GM18498 (cell line): Measurements from ENCODE around the gene NTN3.

ENCODE experiments used
- ATAC-seq: cut with Tn5 transposase; IDR thresholded peaks from one replicate; pipeline ENCODE4 v1.9.1; 2021; ENCODE audit warnings: mild to moderate bottlenecking, moderate library complexity; ENCODE audit not compliant: unreplicated experiment

Gene NTN3

DNA sequence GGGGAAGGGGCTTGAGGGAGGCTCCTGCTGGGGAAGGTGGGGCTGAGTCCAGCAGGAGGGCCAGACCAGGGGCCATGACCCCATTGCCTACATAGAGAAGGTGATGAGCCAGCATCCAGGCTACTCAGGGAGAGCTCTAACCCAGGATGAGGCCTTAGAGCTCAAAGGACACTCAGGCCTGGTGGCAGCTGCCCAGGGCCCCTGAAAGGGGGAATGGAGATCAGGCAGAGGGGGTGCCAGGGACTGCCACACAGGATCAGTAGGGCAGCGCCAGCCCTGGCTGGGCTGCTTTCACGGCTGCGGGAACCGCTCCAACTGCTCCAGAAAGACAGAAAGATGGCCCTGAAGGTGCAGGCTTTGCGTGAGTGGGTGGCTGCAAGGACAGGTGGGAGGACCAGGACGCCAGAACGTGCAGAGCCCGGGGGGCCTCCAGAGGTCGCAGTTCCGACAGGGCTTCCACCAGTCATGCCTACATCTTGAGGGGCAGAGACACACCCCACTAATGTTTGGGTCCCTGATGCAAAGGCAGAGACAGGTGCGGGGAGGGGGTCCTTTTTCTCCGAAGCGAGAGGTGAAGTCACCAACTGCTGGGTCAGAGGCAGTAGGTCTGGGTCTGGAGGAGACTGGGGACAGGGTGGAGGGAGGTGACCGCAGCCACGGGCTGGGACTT, 41.8 kb downstream of the NTN3 start:
- no peak for ATAC-seq

DNA sequence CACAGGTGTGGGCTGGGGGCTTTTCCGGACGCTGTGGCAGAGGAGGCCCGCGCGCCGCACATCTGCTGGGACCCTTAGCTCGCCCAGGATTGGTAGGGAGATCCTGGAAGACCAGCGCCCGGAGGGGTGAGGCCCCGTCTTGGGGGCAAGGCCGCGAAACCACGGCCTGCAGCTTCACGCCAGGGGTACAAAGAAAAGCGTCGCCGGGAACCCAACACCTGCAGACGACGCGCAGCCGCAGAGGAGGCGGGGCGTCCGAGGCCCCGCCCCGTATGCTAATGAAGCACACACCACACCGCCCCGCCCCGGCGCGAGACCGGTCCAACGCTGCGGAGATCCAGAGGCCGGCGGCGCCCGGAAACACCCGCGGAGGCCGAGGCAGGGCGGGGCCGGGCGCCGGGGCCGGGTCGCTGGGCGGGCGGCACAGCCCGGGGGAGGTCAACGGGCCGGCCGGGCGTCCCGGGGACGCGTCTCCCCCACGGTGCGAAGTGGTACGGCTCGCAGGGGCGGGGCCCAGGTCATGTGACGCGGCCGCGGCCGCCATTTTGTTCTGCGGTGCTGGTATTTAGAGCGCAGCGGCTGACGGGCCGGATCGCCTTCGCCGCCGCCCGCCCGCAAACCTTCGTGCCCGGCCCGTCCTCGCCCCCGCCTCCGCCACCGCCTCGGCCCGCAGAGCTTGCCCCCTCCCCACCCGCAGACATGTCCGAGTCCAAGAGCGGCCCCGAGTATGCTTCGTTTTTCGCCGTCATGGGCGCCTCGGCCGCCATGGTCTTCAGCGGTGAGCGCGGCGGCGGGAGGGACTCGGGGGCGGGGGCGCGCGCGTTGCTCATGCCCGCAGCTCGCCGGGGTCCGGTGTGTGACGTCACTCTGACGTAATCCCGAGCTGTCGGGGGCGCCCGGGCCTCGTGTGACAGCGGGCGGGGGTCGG, 42.6 kb downstream of the NTN3 start, which contains the start of gene ATP6V0C:
ATP6V0C (plus strand) TSS at position 548 of the 928 bp plus-strand sequence; CDS start at position 700, 152 bp downstream.
- ATAC-seq: peak; percentile 75

DNA sequence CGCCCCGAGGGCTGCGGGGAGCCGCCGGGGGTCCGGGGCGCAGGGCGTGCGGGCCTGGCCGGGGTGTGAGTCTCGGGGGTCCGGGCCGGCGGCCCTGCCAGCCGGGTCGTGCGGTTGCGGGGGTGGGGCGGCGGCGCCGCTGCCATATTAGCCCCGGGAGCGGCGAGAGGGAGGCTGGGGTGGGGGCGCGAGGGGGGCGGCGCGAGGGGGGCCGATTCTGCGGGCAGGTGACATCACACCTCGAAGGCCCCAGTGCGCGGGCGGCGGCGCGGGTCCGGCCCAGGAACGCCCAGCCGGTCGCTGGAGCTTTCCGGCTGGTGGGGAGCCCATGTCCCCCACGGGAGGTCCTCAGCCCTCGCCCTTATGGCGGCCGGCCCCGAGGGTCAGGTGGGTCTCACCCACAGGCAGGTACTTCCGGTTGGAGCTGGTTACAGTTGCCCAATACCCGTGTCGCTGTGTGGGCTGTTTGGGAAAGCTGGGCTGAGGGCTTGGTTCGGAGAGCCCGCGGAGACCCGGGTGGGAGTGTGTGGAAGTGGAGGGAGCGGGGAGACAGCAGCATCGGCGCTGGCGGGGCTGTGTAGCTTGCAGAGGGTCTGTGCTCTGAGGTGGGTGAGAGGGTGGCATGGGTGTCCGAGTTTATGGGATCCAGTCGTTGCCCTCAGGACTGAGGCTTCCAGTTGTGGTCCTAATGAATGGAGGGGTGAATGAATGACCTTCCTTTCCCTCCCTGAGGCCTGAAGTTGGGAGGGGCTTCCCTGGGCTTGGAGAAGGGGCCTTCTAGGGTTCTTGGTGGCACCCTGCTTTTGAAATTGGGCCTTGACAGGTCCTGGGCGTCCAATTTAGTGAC, 43.5 kb downstream of the NTN3 start:
- no peak for ATAC-seq

DNA sequence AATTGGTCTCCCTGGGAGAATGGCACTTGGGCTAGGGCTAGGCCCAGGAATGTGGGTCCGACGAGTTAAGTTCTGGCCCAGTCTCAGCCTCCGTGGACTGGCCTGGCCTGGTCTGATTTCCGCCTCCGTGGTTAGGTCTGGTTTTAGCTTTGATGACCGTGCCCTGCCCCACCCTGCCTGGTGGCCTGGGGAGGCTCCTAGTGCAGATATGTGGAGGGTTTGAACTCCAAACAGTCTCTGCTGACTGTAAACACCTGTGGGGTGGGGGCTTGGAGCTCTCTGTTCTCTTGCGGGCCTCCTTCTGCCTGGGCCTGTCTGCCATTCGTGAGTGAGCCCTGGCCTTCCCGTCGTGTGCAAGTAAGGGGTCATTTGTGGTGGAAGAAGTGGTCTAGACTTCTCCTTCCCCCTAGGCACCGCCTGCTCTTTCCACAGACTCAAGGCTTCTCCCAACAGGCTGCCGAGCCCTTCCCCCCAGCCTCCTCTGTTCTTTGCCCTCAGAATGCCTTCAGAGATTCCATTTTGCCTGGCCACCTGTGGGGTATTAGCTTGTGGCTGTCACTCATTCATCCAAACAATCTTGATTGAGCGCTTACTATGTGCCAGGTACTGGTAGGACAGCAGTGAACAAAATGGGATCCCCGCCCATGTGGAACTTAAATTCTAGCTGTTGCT, 44.2 kb downstream of the NTN3 start:
- ATAC-seq: no peak

DNA sequence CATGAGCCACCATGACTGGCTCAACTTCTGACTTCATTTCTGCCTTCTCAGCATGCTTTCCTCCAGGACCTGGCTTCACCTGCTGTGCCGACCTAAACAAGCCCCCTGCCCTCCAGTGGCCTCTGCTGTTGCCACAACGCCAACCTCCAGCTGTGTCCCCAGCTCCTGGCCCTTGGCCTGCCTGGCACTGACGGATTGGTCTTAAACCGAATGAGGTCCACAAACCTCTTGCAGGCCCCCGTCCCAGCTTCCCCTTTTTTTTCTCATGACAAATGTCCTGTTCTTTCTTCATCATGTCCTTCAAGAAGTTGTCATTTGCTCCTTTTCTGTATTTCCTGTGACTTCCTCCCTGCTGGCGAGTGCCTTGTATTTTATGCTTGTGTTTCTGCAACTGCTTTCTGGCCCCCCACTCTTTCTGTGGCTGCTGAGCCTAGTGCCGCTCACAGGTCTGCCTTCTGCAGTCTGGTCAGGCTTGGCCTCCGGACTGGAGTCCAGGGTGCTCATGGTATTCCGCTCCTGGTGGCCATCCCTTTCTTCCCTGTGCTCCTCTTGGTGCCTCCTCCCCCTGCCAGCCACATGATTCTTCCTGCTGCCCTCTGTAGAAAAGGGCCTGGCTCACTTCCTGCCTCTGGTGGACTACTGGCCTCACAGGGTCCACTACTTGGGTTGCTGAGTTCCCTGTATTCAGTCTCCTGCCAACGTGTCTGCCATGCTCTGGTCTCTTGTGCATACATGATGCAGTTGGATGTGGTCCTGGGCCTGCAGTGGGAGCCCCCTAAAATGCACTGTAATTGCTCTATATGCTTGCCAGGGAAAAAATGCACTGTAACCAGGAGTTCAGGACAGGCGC, 45.5 kb downstream of the NTN3 start:
- ATAC-seq: no peak

DNA sequence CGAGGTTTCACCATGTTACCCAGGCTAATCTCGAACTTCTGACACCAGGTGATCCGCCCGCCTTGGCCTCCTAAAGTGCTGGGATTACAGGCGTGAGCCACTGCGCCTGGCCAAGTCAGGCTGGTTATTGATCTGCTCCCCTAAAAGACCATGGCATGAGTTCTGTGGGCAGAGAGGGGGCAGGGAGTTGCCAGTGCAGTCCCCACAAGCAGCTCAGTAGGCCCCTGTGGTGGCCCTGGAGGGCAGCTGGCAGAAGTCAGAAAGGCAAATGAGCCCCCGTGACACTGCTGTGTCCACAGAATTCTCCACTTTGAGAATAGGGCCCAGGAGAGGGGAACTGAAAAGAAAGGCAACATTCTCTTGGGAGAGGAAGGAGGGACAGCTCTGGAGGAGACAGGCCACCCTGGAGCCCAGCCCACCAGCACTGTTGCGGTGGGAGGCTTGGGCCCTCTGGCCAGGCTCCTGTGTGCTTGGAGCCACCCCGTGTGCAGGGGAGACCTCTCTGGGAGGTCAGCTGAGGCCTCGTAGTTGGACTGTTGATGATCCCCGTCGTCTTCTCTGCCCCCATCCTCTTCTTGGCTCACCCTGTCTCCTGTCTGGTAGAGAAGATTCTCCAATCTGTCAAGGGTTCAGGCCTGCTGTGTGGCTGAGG, 47.0 kb downstream of the NTN3 start:
- ATAC-seq: no peak

DNA sequence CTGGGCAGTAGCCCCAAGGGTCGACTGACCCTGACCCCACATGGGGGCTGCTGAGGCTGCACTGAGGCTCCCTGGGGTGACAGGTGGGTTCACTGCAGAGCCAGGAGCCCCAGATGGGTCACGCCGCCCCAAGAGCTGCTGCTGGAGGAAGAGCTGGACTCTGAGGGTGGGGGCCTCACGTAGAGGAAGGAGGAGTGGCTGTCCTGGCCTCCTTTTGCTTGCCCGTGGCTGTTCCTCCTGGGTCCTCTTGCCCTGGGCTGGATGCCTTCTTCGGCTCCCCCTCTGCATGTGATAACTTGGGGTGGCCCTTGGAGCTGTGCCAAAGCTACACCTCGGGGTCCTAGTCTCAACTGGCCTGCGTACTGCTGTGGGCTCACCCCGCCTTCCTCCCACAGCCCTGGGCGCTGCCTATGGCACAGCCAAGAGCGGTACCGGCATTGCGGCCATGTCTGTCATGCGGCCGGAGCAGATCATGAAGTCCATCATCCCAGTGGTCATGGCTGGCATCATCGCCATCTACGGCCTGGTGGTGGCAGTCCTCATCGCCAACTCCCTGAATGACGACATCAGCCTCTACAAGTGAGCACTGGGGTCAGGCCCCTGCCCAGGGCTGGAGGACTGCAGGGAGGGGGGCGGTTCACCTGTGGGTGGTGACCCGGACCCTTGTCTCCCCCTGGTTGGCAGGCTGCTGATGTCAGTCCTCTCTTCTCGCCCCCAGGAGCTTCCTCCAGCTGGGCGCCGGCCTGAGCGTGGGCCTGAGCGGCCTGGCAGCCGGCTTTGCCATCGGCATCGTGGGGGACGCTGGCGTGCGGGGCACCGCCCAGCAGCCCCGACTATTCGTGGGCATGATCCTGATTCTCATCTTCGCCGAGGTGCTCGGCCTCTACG, 48.0 kb downstream of the NTN3 start:
- no peak for ATAC-seq

DNA sequence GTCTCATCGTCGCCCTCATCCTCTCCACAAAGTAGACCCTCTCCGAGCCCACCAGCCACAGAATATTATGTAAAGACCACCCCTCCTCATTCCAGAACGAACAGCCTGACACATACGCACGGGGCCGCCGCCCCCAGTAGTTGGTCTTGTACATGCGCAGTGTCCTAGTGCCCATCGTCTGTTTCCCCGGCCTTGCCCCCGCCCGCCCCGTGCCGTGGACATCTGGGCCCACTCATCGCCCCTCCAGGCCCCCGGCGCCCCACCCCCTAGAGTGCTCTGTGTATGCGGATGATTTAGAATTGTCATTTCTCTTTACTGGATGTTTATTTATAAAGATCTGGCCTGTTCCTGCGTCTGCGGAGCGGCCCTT, 48.6 kb downstream of the NTN3 start:
- no peak for ATAC-seq

DNA sequence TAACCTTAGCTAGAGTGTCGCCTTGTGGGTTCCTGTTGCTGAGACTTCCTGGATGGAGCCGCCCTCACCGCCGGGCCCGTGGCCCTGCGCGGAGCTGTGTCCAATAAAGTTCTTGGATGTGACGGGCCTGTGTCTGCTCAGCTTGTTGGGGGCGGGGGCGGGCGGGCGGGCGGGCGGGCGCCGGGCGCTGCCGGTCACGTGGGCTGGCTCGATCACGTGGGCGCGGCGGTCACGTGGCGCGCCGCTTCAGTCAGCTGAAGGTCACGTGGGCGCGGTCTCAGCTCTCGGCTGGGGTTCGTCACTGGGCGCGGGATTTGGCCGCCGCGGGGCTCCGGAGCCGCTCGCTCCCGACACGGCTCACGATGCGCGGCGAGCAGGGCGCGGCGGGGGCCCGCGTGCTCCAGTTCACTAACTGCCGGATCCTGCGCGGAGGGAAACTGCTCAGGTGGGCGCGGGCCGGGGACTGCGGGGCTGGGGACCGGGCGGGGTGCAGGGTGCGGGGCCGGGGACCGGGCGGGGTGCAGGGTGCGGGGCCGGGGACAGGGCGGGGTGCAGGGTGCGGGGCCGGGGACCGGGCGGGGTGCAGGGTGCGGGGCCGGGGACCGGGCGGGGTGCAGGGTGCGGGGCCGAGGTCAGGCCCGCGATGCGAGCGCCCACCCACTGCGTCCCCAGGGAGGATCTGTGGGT, 49.1 kb downstream of the NTN3 start, which contains the start of gene AMDHD2:
AMDHD2 (plus strand) TSS at position 275 of the 687 bp plus-strand sequence; CDS start at position 363, 88 bp downstream.
- no peak for ATAC-seq

DNA sequence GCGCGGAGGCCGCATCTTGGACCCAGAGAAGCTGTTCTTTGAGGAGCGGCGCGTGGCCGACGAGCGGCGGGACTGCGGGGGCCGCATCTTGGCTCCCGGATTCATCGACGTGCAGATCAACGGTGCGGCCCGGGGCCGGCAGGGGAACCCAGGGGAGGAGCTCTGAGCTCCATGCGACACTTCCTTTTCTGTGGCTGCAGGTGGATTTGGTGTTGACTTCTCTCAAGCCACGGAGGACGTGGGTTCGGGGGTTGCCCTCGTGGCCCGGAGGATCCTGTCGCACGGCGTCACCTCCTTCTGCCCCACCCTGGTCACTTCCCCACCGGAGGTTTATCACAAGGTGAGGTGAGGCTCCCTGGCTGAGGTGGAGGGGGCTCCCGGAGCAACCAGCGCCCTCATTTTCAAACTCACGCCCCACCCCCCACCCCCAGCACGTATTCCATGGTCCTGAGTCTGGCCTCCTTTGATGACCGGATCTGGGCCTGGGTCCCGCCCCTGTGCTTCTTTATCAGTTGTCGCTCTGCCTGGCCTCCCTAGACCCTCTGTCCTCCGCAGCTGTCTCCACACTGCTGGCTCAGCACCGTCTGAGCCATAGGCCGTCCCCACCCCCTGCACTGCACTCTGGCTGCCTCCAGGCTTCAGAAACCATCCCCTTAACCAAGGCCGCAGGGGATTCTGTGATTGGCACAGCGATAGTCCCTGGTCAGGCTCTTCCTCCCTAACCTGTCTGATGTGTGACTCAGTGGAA, 49.9 kb downstream of the NTN3 start:
- ATAC-seq: no peak
